Type B pancreatic cell (in vitro differentiated cells): ENCODE results near the gene C2CD2L. TPM values are rescaled to one million over a fixed set of nuclear protein-coding genes. Genes with fewer than 3 reads are reported as not detected.

Source experiments
- DNase-seq: peaks from one replicate; pipeline ENCODE4 v3.0.0; 2021; ENCODE audit warnings: mixed read lengths; ENCODE audit not compliant: unreplicated experiment; ENCODE audit errors: extremely low spot score
- H3K27ac Mint-ChIP-seq: 2 replicates; pipeline ENCODE4 v1.8.0; 2021; ENCODE audit warnings: mild to moderate bottlenecking, mixed read lengths
- H3K27me3 Mint-ChIP-seq: 2 replicates; pipeline ENCODE4 v1.8.0; 2021; ENCODE audit warnings: mixed read lengths
- H3K36me3 Mint-ChIP-seq: 2 replicates; pipeline ENCODE4 v1.8.0; 2021; ENCODE audit warnings: mixed read lengths
- H3K4me1 Mint-ChIP-seq: one replicate; pipeline ENCODE4 v1.8.0; 2021; ENCODE audit warnings: mixed read lengths; ENCODE audit not compliant: unreplicated experiment
- H3K4me3 Mint-ChIP-seq: 2 replicates; pipeline ENCODE4 v1.8.0; 2021; ENCODE audit warnings: mild to moderate bottlenecking, mixed read lengths
- H3K9me3 Mint-ChIP-seq: 2 replicates; pipeline ENCODE4 v1.8.0; 2021; ENCODE audit warnings: mixed read lengths
- total RNA-seq: library from RNA; stranded (reverse); gene quantifications from 2 replicates; pipeline ENCODE4 v1.2.1, GENCODE V29; 2021; ENCODE audit warnings: low replicate concordance
- TF ChIP-seq, protein P1 (sequence below): fragments of 200-600 bp; sonication (generic); conservative IDR thresholded peaks from 2 replicates; pipeline ENCODE4 v1.5.0; 2021; ENCODE audit warnings: antibody characterized with exemption, mild to moderate bottlenecking

C2CD2L gene
- total RNA-seq, 1 donor from 2014 or later = 10.7 TPM

- peak within 1 kb of the TSS; percentile 92 for H3K27ac Mint-ChIP-seq
- H3K9me3 Mint-ChIP-seq = no peaks in the 10 kb centered on the region
- no peaks in the 10 kb centered on the region for H3K27me3 Mint-ChIP-seq
- H3K4me1 Mint-ChIP-seq = peaks cover 9% of the 10 kb centered on the region
- peak within 1 kb of the TSS; percentile 97 for H3K4me3 Mint-ChIP-seq
- DNase-seq = peak; percentile 97
- peaks cover 8% of the 10 kb centered on the region for H3K36me3 Mint-ChIP-seq
- TF ChIP-seq, protein P1, sequence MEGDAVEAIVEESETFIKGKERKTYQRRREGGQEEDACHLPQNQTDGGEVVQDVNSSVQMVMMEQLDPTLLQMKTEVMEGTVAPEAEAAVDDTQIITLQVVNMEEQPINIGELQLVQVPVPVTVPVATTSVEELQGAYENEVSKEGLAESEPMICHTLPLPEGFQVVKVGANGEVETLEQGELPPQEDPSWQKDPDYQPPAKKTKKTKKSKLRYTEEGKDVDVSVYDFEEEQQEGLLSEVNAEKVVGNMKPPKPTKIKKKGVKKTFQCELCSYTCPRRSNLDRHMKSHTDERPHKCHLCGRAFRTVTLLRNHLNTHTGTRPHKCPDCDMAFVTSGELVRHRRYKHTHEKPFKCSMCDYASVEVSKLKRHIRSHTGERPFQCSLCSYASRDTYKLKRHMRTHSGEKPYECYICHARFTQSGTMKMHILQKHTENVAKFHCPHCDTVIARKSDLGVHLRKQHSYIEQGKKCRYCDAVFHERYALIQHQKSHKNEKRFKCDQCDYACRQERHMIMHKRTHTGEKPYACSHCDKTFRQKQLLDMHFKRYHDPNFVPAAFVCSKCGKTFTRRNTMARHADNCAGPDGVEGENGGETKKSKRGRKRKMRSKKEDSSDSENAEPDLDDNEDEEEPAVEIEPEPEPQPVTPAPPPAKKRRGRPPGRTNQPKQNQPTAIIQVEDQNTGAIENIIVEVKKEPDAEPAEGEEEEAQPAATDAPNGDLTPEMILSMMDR = no peak
These were observed 39.5 kb upstream of the C2CD2L start, which contains the start of gene VPS11 for GRCh38 chr11:119067371-119068222. TSS of gene VPS11 (plus strand) at chr11:119067818. CDS start at chr11:119067824, 6 bp downstream.

DNA sequence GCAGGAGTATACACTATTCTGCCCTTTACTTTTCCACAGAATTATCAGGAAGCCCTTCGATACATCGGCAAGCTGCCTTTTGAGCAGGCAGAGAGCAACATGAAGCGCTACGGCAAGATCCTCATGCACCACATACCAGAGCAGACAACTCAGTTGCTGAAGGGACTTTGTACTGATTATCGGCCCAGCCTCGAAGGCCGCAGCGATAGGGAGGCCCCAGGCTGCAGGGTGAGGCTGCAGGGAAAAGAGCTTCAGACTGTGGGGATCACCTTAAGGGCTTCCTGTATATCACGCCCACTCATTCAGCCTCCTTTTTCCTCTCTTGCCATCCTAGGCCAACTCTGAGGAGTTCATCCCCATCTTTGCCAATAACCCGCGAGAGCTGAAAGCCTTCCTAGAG is 29.3 kb upstream of the C2CD2L start:
- TF ChIP-seq, protein P1 = no peak
- no peak overlapping the region for H3K27ac Mint-ChIP-seq
- no peaks in the 10 kb centered on the region for H3K27me3 Mint-ChIP-seq
- no peak overlapping the region for H3K4me3 Mint-ChIP-seq
- H3K36me3 Mint-ChIP-seq = peaks cover 13% of the 10 kb centered on the region
- DNase-seq = no peak
- H3K4me1 Mint-ChIP-seq = no peaks in the 10 kb centered on the region
- H3K9me3 Mint-ChIP-seq = no peaks in the 10 kb centered on the region

GRCh38 chr11:119078675-119079420 is 28.3 kb upstream of the C2CD2L start:
- Mint-ChIP-seq H3K4me3 (no peak overlapping the region), H3K27me3 (no peaks in the 10 kb centered on the region), H3K27ac (no peak overlapping the region), H3K9me3 (no peaks in the 10 kb centered on the region), H3K4me1 (no peaks in the 10 kb centered on the region), H3K36me3 (peaks cover 7% of the 10 kb centered on the region)
- DNase-seq = no peak
- TF ChIP-seq, protein P1 = no peak

DNA sequence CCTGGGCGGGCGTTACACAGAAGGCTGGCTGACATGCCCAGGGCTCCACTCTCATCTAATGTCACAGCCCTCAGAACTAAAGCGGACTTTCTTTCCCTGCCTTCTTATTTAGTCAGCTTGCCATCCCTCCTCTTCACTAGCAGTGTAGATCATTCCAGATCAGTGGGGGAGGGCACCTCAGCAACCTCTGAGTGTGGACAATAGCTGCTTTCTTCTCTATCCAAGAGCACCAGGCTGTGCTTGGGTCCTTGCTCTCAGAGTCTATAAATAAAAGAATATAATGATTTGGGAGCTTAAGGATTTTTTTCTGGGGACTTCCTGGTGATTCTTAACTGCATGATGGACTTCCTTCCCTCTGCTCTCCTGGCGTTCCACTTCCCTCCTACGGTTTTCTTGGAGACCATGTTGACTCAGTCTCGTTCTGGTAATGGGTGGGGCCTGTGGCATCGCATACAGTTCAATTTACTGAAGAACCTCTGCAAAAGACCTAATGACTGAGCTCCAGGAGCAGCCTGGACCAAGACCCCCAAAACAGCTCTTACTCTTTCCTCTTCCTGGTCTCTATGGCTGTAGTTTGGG is 25.4 kb upstream of the C2CD2L start:
- no peak overlapping the region for H3K27ac Mint-ChIP-seq
- TF ChIP-seq, protein P1 = no peak
- peaks cover 9% of the 10 kb centered on the region for H3K4me1 Mint-ChIP-seq
- no peaks in the 10 kb centered on the region for H3K27me3 Mint-ChIP-seq
- no peak for DNase-seq
- peaks cover 7% of the 10 kb centered on the region for H3K36me3 Mint-ChIP-seq
- H3K9me3 Mint-ChIP-seq = no peaks in the 10 kb centered on the region
- no peak overlapping the region for H3K4me3 Mint-ChIP-seq

DNA sequence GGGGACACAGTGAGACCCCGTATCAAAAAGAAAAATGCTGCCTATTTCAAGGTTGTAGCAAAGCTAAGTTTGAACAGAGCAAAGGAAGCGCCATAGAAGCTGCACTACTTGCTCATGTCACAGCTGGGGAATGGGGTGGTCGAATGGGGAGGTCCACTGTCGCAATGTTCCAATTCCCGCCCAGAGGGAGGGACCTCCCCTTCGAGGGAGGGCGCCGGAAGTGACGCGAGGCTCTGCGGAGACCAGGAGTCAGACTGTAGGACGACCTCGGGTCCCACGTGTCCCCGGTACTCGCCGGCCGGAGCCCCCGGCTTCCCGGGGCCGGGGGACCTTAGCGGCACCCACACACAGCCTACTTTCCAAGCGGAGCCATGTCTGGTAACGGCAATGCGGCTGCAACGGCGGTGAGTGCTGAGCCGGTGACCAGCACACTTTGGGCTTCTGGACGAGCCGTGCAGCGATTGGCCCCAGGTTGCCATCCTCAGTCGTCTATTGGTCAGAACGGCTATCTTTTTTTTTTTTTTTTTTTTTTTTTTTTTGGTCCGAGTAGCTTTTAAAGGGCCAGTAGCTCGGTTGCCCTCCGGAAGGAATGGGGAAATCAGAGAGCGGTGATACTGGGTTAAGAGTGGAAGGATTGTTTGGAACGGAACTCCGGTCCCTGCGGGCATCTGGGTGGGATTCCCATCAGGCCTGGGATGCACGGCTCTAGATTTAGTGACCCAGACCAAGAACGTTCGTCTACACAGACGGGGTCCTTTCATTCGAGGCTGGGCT is 22.3 kb upstream of the C2CD2L start, which contains the start of gene HMBS:
TSS of gene HMBS (plus strand) at position 219 of the 774 bp plus-strand sequence. CDS start at position 372, 153 bp downstream.
- TF ChIP-seq, protein P1 = no peak
- no peaks in the 10 kb centered on the region for H3K9me3 Mint-ChIP-seq
- no peaks in the 10 kb centered on the region for H3K36me3 Mint-ChIP-seq
- H3K27me3 Mint-ChIP-seq = no peaks in the 10 kb centered on the region
- H3K27ac Mint-ChIP-seq = peak within 1 kb of the TSS; percentile 96
- peak; percentile 90 for DNase-seq
- peak within 1 kb of the TSS; percentile 99 for H3K4me3 Mint-ChIP-seq
- H3K4me1 Mint-ChIP-seq = peaks cover 16% of the 10 kb centered on the region
